SU-DHL-6 (cell line): ENCODE data around the gene MAP3K7CL.

Source experiments
- CTCF ChIP-seq: fragments of 200-600 bp; sonication (generic); IDR thresholded peaks from one replicate; pipeline ENCODE4 v1.5.1; 2017; ENCODE audit warnings: antibody characterized with exemption, mild to moderate bottlenecking, low read length, moderate library complexity; ENCODE audit not compliant: insufficient read depth, poor library complexity, severe bottlenecking
- EZH2phosphoT487 ChIP-seq: fragments of 200-600 bp; sonication (generic), shearing (Covaris generic); conservative IDR thresholded peaks from 2 replicates; pipeline ENCODE4 v1.6.1; 2018; ENCODE audit warnings: mild to moderate bottlenecking, antibody characterized with exemption, low read length, moderate library complexity, mixed read lengths

GRCh38 chr21:29185633-29186032 is 55.2 kb downstream of the MAP3K7CL start:
- TF ChIP-seq CTCF = no peak
- no peak for TF ChIP-seq EZH2phosphoT487
